ENCODE results near the gene PLN.

Gene PLN

GRCh38 chr6:118504611-118505010 lies 43.5 kb upstream of the PLN start (continued):
- no peak for TF ChIP-seq ZNF514 (tag by site-specific recombination; IDR thresholded peaks at IDR 0.05)
- TF ChIP-seq ZNF133 (tag by site-specific recombination; IDR thresholded peaks at IDR 0.05), result no peak
- no peak for TF ChIP-seq ZNF248 (tag by site-specific recombination; IDR thresholded peaks at IDR 0.05)
- no peak for TF ChIP-seq ZNF660 (tag by site-specific recombination; IDR thresholded peaks at IDR 0.05)
- no peak for TF ChIP-seq ZNF449 (tag by site-specific recombination; IDR thresholded peaks at IDR 0.05)
- TF ChIP-seq ZNF223 (tag by site-specific recombination; IDR thresholded peaks at IDR 0.05), result no peak

GRCh38 chr6:118505656-118506055 lies 42.4 kb upstream of the PLN start:
- H3K27ac ChIP-seq (ENCODE audit: extremely low read depth, low read depth, low read length), result no peak overlapping the region
- H3K36me3 ChIP-seq (ENCODE audit: control insufficient read depth in 2 of 2, insufficient read depth in 1 of 2, low read length in 2 of 2), result peaks cover 0 to 9% of the 10 kb centered on the region in 2 experiments; a peak in 2 of 3 replicates
- no peak for TF ChIP-seq ZNF548 (tag by site-specific recombination; IDR thresholded peaks at IDR 0.05)
- TF ChIP-seq ZNF449 (tag by site-specific recombination; IDR thresholded peaks at IDR 0.05), result no peak
- no peak for TF ChIP-seq TCF7L2 (IDR thresholded peaks at IDR 0.05; ENCODE audit: borderline replicate concordance, low read depth, low read length)
- TF ChIP-seq ZNF138 (tag by site-specific recombination; IDR thresholded peaks at IDR 0.05; ENCODE audit: borderline replicate concordance), result no peak
- no peak for TF ChIP-seq ZNF623 (tag by site-specific recombination; IDR thresholded peaks at IDR 0.05)
- TF ChIP-seq, protein P1, sequence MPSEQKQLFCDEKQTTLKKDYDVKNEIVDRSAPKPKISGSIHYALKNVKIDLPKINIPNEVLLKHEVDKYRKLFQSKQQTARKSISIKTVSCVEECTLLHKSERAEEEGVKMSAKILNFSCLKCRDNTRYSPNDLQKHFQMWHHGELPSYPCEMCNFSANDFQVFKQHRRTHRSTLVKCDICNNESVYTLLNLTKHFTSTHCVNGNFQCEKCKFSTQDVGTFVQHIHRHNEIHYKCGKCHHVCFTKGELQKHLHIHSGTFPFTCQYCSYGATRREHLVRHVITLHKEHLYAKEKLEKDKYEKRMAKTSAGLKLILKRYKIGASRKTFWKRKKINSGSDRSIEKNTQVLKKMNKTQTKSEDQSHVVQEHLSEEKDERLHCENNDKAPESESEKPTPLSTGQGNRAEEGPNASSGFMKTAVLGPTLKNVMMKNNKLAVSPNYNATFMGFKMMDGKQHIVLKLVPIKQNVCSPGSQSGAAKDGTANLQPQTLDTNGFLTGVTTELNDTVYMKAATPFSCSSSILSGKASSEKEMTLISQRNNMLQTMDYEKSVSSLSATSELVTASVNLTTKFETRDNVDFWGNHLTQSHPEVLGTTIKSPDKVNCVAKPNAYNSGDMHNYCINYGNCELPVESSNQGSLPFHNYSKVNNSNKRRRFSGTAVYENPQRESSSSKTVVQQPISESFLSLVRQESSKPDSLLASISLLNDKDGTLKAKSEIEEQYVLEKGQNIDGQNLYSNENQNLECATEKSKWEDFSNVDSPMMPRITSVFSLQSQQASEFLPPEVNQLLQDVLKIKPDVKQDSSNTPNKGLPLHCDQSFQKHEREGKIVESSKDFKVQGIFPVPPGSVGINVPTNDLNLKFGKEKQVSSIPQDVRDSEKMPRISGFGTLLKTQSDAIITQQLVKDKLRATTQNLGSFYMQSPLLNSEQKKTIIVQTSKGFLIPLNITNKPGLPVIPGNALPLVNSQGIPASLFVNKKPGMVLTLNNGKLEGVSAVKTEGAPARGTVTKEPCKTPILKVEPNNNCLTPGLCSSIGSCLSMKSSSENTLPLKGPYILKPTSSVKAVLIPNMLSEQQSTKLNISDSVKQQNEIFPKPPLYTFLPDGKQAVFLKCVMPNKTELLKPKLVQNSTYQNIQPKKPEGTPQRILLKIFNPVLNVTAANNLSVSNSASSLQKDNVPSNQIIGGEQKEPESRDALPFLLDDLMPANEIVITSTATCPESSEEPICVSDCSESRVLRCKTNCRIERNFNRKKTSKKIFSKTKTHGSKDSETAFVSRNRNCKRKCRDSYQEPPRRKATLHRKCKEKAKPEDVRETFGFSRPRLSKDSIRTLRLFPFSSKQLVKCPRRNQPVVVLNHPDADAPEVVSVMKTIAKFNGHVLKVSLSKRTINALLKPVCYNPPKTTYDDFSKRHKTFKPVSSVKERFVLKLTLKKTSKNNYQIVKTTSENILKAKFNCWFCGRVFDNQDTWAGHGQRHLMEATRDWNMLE (tag by site-specific recombination; conservative IDR thresholded peaks at IDR 0.05; ENCODE audit: low read depth), result no peak
- no peak for TF ChIP-seq ZBTB10 (tag by site-specific recombination; IDR thresholded peaks at IDR 0.05)
- TF ChIP-seq ZNF654 (tag by site-specific recombination; IDR thresholded peaks at IDR 0.05; ENCODE audit: low read depth), result no peak
- TF ChIP-seq ZNF529 (tag by site-specific recombination; IDR thresholded peaks at IDR 0.05; ENCODE audit: insufficient replicate concordance), result no peak
- TF ChIP-seq, protein P2, sequence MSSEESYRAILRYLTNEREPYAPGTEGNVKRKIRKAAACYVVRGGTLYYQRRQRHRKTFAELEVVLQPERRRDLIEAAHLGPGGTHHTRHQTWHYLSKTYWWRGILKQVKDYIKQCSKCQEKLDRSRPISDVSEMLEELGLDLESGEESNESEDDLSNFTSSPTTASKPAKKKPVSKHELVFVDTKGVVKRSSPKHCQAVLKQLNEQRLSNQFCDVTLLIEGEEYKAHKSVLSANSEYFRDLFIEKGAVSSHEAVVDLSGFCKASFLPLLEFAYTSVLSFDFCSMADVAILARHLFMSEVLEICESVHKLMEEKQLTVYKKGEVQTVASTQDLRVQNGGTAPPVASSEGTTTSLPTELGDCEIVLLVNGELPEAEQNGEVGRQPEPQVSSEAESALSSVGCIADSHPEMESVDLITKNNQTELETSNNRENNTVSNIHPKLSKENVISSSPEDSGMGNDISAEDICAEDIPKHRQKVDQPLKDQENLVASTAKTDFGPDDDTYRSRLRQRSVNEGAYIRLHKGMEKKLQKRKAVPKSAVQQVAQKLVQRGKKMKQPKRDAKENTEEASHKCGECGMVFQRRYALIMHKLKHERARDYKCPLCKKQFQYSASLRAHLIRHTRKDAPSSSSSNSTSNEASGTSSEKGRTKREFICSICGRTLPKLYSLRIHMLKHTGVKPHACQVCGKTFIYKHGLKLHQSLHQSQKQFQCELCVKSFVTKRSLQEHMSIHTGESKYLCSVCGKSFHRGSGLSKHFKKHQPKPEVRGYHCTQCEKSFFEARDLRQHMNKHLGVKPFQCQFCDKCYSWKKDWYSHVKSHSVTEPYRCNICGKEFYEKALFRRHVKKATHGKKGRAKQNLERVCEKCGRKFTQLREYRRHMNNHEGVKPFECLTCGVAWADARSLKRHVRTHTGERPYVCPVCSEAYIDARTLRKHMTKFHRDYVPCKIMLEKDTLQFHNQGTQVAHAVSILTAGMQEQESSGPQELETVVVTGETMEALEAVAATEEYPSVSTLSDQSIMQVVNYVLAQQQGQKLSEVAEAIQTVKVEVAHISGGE (tag by site-specific recombination; conservative IDR thresholded peaks at IDR 0.05; ENCODE audit: low read depth), result no peak
- ChIA-PET POLR2A (no interaction called here), CTCF (no interaction called here)
- no peak overlapping the region for H3K4me3 ChIP-seq (ENCODE audit: low read depth, low read length)
- H3K4me1 ChIP-seq (ENCODE audit: control insufficient read depth, insufficient read depth, low read length), result no peaks in the 10 kb centered on the region
- H3K9me3 ChIP-seq (ENCODE audit: control insufficient read depth, insufficient read depth, low read depth, low read length), result no peaks in the 10 kb centered on the region
